ENCODE data around the gene CAB39L. TPM values are rescaled to one million over a fixed set of nuclear protein-coding genes. Genes with fewer than 3 reads are reported as not detected.

The CAB39L gene
- total RNA-seq, 1 experiment from 2014 or later = 3.2 TPM

GRCh38 chr13:49459580-49459979 is 15.7 kb upstream of the CAB39L start:
- no peak for TF ChIP-seq CTCF (IDR thresholded peaks at IDR 0.05; ENCODE audit: unreplicated experiment)
- Mint-ChIP-seq H3K27me3 (ENCODE audit: unreplicated experiment) (no peaks in the 10 kb centered on the region), H3K4me1 (ENCODE audit: low read depth, unreplicated experiment) (peaks cover 8% of the 10 kb centered on the region), H3K4me3 (ENCODE audit: low read depth, unreplicated experiment) (no peak overlapping the region), H3K36me3 (ENCODE audit: insufficient read depth, unreplicated experiment) (peaks cover 6% of the 10 kb centered on the region), H3K27ac (ENCODE audit: unreplicated experiment) (no peak overlapping the region), H3K9me3 (ENCODE audit: low read depth, unreplicated experiment) (no peaks in the 10 kb centered on the region)
- CTCF ChIA-PET = no interaction called here
- intact Hi-C loops (cut with micrococcal nuclease; ENCODE audit: unreplicated experiment) = no loop called here
- BruUV-seq (replicated peaks) = no TSS peak
- no peak for DNase-seq

GRCh38 chr13:49457221-49457620 is 13.4 kb upstream of the CAB39L start:
- Mint-ChIP-seq H3K27ac (ENCODE audit: unreplicated experiment) (no peak overlapping the region), H3K9me3 (ENCODE audit: low read depth, unreplicated experiment) (no peaks in the 10 kb centered on the region), H3K4me3 (ENCODE audit: low read depth, unreplicated experiment) (no peak overlapping the region), H3K36me3 (ENCODE audit: insufficient read depth, unreplicated experiment) (no peaks in the 10 kb centered on the region), H3K27me3 (ENCODE audit: unreplicated experiment) (no peaks in the 10 kb centered on the region), H3K4me1 (ENCODE audit: low read depth, unreplicated experiment) (peaks cover 8% of the 10 kb centered on the region)
- TF ChIP-seq CTCF (IDR thresholded peaks at IDR 0.05; ENCODE audit: unreplicated experiment) = no peak
- DNase-seq = no peak
- no TSS peak for BruUV-seq (replicated peaks)
- intact Hi-C loops (cut with micrococcal nuclease; ENCODE audit: unreplicated experiment) = no loop called here
- CTCF ChIA-PET = no interaction called here

- TF ChIP-seq CTCF (IDR thresholded peaks at IDR 0.05; ENCODE audit: unreplicated experiment) = no peak
- Mint-ChIP-seq H3K4me3 (ENCODE audit: low read depth, unreplicated experiment) (no peak overlapping the region), H3K4me1 (ENCODE audit: low read depth, unreplicated experiment) (peaks cover 8% of the 10 kb centered on the region), H3K36me3 (ENCODE audit: insufficient read depth, unreplicated experiment) (no peaks in the 10 kb centered on the region), H3K27ac (ENCODE audit: unreplicated experiment) (no peak overlapping the region), H3K27me3 (ENCODE audit: unreplicated experiment) (no peaks in the 10 kb centered on the region), H3K9me3 (ENCODE audit: low read depth, unreplicated experiment) (no peaks in the 10 kb centered on the region)
- BruUV-seq (replicated peaks) = no TSS peak
- intact Hi-C loops (cut with micrococcal nuclease; ENCODE audit: unreplicated experiment) = no loop called here
- CTCF ChIA-PET = no interaction called here
- DNase-seq = no peak
These were observed 12.3 kb upstream of the CAB39L start for GRCh38 chr13:49456156-49456555.

- Mint-ChIP-seq H3K27me3 (ENCODE audit: unreplicated experiment) (no peaks in the 10 kb centered on the region), H3K36me3 (ENCODE audit: insufficient read depth, unreplicated experiment) (no peaks in the 10 kb centered on the region), H3K27ac (ENCODE audit: unreplicated experiment) (no peak overlapping the region), H3K4me3 (ENCODE audit: low read depth, unreplicated experiment) (no peak overlapping the region), H3K9me3 (ENCODE audit: low read depth, unreplicated experiment) (no peaks in the 10 kb centered on the region), H3K4me1 (ENCODE audit: low read depth, unreplicated experiment) (peaks cover 8% of the 10 kb centered on the region)
- no TSS peak for BruUV-seq (replicated peaks)
- CTCF ChIA-PET = no interaction called here
- no peak for TF ChIP-seq CTCF (IDR thresholded peaks at IDR 0.05; ENCODE audit: unreplicated experiment)
- intact Hi-C loops (cut with micrococcal nuclease; ENCODE audit: unreplicated experiment) = no loop called here
- no peak for DNase-seq
These were observed 11.1 kb upstream of the CAB39L start for GRCh38 chr13:49455007-49455398.
